GM12878 (cell line): ENCODE data around the gene CHST5.

Experiments used
- BHLHE40 ChIP-seq, 2 experiments: fragments of 450-650 bp in 1 of 2; IDR thresholded peaks; 2 replicates each; pipeline ENCODE4 v1.6.1; 2011 to 2017; ENCODE audit warnings: low read depth in 2 of 2, borderline replicate concordance in 1 of 2, improper control_type of control experiment in 1 of 2, low read length in 1 of 2, mild to moderate bottlenecking in 1 of 2
- CEBPB ChIP-seq, 2 experiments: fragments of 150-350 bp in 1 of 2; IDR thresholded peaks; 2 replicates each; pipeline ENCODE4 v1.6.1; 2012 to 2014; ENCODE audit warnings: low read depth in 2 of 2, low read length in 2 of 2, borderline replicate concordance in 1 of 2, inconsistent platforms in 1 of 2
- CTCF ChIP-seq, 3 experiments: IDR thresholded peaks in 2 of 3; conservative IDR thresholded peaks in 1 of 3; 2 replicates each; pipeline ENCODE4 v1.5.1; 2011; ENCODE audit warnings: low read depth in 3 of 3, low read length in 3 of 3, mild to moderate bottlenecking in 3 of 3, control low read depth in 2 of 3, moderate library complexity in 2 of 3, inconsistent platforms in 1 of 3, mixed read lengths in 1 of 3; ENCODE audit not compliant: control insufficient read depth in 2 of 3, insufficient read depth in 1 of 3; ENCODE audit errors: extremely low read depth in 1 of 3
- ELK1 ChIP-seq: IDR thresholded peaks from 2 replicates; pipeline ENCODE4 v1.6.1; 2012; ENCODE audit warnings: low read depth, low read length, improper control_type of control experiment
- EZH2 ChIP-seq: IDR thresholded peaks from 2 replicates; pipeline ENCODE4 v1.6.1; 2012; ENCODE audit warnings: low read depth, mild to moderate bottlenecking, control low read depth, inconsistent platforms, low read length, borderline replicate concordance; ENCODE audit not compliant: control insufficient read depth
- NFYB ChIP-seq: IDR thresholded peaks from 2 replicates; pipeline ENCODE4 v1.6.1; 2011; ENCODE audit warnings: low read depth, mild to moderate bottlenecking, low read length, improper control_type of control experiment, moderate library complexity; ENCODE audit not compliant: insufficient read depth
- NRF1 ChIP-seq: conservative IDR thresholded peaks from 2 replicates; pipeline ENCODE4 v1.6.1; 2011; ENCODE audit warnings: mild to moderate bottlenecking, low read depth, low read length, improper control_type of control experiment
- POLR2A ChIP-seq: IDR thresholded peaks from 2 replicates; pipeline ENCODE4 v1.6.1; 2011; ENCODE audit warnings: low read depth, mild to moderate bottlenecking, low read length
- POLR2AphosphoS2 ChIP-seq: IDR thresholded peaks from 2 replicates; pipeline ENCODE4 v1.6.1; 2011; ENCODE audit warnings: low read depth, mild to moderate bottlenecking, low read length, improper control_type of control experiment, moderate library complexity
- RCOR1 ChIP-seq: conservative IDR thresholded peaks from 2 replicates; pipeline ENCODE4 v1.6.1; 2012; ENCODE audit warnings: low read depth, low read length, improper control_type of control experiment
- SP1 ChIP-seq: IDR thresholded peaks from one replicate; pipeline ENCODE4 v1.6.1; 2011; ENCODE audit warnings: low read depth, low read length
- TAF1 ChIP-seq: IDR thresholded peaks from 2 replicates; pipeline ENCODE4 v1.6.1; 2011; ENCODE audit warnings: mild to moderate bottlenecking, low read depth, low read length, borderline replicate concordance
- TARDBP ChIP-seq: IDR thresholded peaks from 2 replicates; pipeline ENCODE4 v1.6.1; 2016; ENCODE audit warnings: borderline replicate concordance

- TF ChIP-seq RCOR1 (no peak), TARDBP (no peak), CEBPB (IDR thresholded peaks at IDR 0.05; ENCODE audit: borderline replicate concordance in 1 of 2, low read depth in 2 of 2, low read length in 2 of 2) (no peak), CTCF (IDR thresholded peaks at IDR 0.05 in 2 of 3, conservative IDR thresholded peaks at IDR 0.05 in 1 of 3; ENCODE audit: control insufficient read depth in 2 of 3, extremely low read depth in 1 of 3, insufficient read depth in 1 of 3, low read depth in 3 of 3, low read length in 3 of 3) (no peak), ELK1 (no peak), EZH2 (no peak), POLR2AphosphoS2 (no peak), NFYB (no peak), SP1 (no peak), TAF1 (no peak), NRF1 (no peak), BHLHE40 (IDR thresholded peaks at IDR 0.05; ENCODE audit: borderline replicate concordance in 1 of 2, low read depth in 2 of 2, low read length in 1 of 2) (no peak), POLR2A (no peak)
Observed at GRCh38 chr16:75514296-75514695, 21.6 kb downstream of the CHST5 start.
